Liver (tissue), 3 donors: ENCODE measurements around the gene SLC22A13.

Experiments used
- CTCF ChIP-seq: fragments of 150-350 bp; IDR thresholded peaks from 2 replicates; pipeline ENCODE4 v1.5.1; 2017; ENCODE audit warnings: improper control_type of control experiment, low read depth, low read length; ENCODE audit not compliant: missing input control
- EGR1 ChIP-seq, 2 donors: IDR thresholded peaks; 2 replicates each; pipeline ENCODE4 v1.6.1; 2016 to 2018; ENCODE audit warnings: antibody characterized with exemption in 2 of 2, low read depth in 2 of 2
- GABPA ChIP-seq, 2 donors: IDR thresholded peaks in 1 of 2; conservative IDR thresholded peaks in 1 of 2; 2 replicates each; pipeline ENCODE4 v1.6.1; 2016; ENCODE audit warnings: antibody characterized with exemption in 2 of 2, mild to moderate bottlenecking in 1 of 2, moderate library complexity in 1 of 2
- HNF4A ChIP-seq, 2 donors: conservative IDR thresholded peaks; 2 replicates each; pipeline ENCODE4 v1.6.1; 2016; ENCODE audit warnings: antibody characterized with exemption in 2 of 2, mild to moderate bottlenecking in 2 of 2
- HNF4G ChIP-seq: IDR thresholded peaks from 2 replicates; pipeline ENCODE4 v1.6.1; 2016; ENCODE audit warnings: antibody characterized with exemption
- RAD21 ChIP-seq, 2 donors: IDR thresholded peaks; 2 replicates each; pipeline ENCODE4 v1.6.1; 2016; ENCODE audit warnings: antibody characterized with exemption in 2 of 2, mild to moderate bottlenecking in 2 of 2
- SP1 ChIP-seq: IDR thresholded peaks from 2 replicates; pipeline ENCODE4 v1.6.1; 2018; ENCODE audit warnings: antibody characterized with exemption, mild to moderate bottlenecking
- TAF1 ChIP-seq: conservative IDR thresholded peaks from 2 replicates; pipeline ENCODE4 v1.6.1; 2016; ENCODE audit warnings: antibody characterized with exemption, mild to moderate bottlenecking
- ZBTB33 ChIP-seq: IDR thresholded peaks from 2 replicates; pipeline ENCODE4 v1.6.1; 2016; ENCODE audit warnings: antibody characterized with exemption
- donor health status: healthy.
- donor health status: healthy.

GRCh38 chr3:38276081-38276916, 10.7 kb downstream of the SLC22A13 start:
- TF ChIP-seq RAD21 (IDR thresholded peaks at IDR 0.05) (no peak), CTCF (no peak), EGR1 (IDR thresholded peaks at IDR 0.05; ENCODE audit: low read depth in 2 of 2) (no peak), SP1 (no peak), TAF1 (no peak), ZBTB33 (no peak), HNF4G (no peak), HNF4A (conservative IDR thresholded peaks at IDR 0.05) (no peak), GABPA (IDR thresholded peaks at IDR 0.05 in 1 of 2, conservative IDR thresholded peaks at IDR 0.05 in 1 of 2) (no peak)
